CD4-positive, alpha-beta T cell treated with Interleukin-4 for 4 hours (primary cell): ENCODE results near the gene CEACAM7.

ENCODE experiments used
- DNase-seq: peaks from one replicate; pipeline ENCODE4 v3.0.0-alpha.2; 2020

Gene CEACAM7

DNA sequence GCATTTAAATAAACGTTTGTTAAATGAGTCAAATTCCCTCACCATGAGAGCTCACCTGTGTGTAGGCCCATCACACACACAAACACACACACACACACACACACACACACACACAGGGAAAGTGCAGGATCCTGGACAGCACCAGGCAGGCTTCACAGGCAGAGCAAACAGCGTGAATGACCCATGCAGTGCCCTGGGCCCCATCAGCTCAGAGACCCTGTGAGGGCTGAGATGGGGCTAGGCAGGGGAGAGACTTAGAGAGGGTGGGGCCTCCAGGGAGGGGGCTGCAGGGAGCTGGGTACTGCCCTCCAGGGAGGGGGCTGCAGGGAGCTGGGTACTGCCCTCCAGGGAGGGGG lies 11.9 kb upstream of the CEACAM7 start:
- no peak for DNase-seq

DNA sequence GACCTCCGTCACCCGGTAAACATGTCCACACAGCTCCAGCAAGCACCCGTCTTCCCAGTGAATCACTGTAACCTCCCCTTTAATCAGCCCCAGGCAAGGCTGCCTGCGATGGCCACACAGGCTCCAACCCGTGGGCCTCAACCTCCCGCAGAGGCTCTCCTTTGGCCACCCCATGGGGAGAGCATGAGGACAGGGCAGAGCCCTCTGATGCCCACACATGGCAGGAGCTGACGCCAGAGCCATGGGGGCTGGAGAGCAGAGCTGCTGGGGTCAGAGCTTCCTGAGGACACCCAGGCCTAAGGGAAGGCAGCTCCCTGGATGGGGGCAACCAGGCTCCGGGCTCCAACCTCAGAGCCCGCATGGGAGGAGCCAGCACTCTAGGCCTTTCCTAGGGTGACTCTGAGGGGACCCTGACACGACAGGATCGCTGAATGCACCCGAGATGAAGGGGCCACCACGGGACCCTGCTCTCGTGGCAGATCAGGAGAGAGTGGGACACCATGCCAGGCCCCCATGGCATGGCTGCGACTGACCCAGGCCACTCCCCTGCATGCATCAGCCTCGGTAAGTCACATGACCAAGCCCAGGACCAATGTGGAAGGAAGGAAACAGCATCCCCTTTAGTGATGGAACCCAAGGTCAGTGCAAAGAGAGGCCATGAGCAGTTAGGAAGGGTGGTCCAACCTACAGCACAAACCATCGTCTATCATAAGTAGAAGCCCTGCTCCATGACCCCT lies 11.3 kb upstream of the CEACAM7 start:
- no peak for DNase-seq

DNA sequence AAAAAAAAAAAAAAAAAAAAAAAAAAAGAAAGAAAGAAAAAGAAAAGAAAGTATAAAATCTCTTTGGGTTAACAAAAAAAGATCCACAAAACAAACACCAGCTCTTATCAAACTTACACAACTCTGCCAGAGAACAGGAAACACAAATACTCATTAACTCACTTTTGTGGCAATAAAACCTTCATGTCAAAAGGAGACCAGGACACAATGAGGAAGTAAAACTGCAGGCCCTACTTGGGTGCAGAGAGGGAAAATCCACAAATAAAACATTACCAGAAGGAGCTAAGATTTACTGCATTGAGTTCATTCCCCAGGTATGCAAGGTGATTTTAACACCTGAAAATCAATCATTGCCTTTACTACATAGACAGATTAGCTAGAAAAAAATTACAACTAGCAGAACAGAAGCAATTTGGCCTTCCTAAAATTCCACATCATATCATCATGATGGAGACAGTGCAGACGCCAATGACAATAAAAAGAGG lies 10.7 kb upstream of the CEACAM7 start:
- DNase-seq: no peak

DNA sequence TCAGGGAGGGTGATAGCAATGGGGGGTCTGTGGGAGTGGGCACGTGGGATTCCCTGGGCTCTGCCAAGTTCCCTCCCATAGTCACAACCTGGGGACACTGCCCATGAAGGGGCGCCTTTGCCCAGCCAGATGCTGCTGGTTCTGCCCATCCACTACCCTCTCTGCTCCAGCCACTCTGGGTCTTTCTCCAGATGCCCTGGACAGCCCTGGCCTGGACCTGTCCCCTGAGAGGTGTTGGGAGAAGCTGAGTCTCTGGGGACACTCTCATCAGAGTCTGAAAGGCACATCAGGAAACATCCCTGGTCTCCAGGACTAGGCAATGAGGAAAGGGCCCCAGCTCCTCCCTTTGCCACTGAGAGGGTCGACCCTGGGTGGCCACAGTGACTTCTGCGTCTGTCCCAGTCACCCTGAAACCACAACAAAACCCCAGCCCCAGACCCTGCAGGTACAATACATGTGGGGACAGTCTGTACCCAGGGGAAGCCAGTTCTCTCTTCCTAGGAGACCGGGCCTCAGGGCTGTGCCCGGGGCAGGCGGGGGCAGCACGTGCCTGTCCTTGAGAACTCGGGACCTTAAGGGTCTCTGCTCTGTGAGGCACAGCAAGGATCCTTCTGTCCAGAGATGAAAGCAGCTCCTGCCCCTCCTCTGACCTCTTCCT lies 9.3 kb upstream of the CEACAM7 start:
- DNase-seq: no peak

DNA sequence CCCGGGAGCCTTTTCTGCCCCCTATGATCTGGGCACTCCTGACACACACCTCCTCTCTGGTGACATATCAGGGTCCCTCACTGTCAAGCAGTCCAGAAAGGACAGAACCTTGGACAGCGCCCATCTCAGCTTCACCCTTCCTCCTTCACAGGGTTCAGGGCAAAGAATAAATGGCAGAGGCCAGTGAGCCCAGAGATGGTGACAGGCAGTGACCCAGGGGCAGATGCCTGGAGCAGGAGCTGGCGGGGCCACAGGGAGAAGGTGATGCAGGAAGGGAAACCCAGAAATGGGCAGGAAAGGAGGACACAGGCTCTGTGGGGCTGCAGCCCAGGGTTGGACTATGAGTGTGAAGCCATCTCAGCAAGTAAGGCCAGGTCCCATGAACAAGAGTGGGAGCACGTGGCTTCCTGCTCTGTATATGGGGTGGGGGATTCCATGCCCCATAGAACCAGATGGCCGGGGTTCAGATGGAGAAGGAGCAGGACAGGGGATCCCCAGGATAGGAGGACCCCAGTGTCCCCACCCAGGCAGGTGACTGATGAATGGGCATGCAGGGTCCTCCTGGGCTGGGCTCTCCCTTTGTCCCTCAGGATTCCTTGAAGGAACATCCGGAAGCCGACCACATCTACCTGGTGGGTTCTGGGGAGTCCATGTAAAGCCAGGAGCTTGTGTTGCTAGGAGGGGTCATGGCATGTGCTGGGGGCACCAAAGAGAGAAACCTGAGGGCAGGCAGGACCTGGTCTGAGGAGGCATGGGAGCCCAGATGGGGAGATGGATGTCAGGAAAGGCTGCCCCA lies 8.5 kb upstream of the CEACAM7 start:
- no peak for DNase-seq

DNA sequence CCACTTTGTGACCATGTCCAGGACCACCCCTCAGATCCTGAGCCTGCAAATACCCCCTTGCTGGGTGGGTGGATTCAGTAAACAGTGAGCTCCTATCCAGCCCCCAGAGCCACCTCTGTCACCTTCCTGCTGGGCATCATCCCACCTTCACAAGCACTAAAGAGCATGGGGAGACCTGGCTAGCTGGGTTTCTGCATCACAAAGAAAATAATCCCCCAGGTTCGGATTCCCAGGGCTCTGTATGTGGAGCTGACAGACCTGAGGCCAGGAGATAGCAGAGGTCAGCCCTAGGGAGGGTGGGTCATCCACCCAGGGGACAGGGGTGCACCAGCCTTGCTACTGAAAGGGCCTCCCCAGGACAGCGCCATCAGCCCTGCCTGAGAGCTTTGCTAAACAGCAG lies 7.7 kb upstream of the CEACAM7 start:
- DNase-seq: no peak

DNA sequence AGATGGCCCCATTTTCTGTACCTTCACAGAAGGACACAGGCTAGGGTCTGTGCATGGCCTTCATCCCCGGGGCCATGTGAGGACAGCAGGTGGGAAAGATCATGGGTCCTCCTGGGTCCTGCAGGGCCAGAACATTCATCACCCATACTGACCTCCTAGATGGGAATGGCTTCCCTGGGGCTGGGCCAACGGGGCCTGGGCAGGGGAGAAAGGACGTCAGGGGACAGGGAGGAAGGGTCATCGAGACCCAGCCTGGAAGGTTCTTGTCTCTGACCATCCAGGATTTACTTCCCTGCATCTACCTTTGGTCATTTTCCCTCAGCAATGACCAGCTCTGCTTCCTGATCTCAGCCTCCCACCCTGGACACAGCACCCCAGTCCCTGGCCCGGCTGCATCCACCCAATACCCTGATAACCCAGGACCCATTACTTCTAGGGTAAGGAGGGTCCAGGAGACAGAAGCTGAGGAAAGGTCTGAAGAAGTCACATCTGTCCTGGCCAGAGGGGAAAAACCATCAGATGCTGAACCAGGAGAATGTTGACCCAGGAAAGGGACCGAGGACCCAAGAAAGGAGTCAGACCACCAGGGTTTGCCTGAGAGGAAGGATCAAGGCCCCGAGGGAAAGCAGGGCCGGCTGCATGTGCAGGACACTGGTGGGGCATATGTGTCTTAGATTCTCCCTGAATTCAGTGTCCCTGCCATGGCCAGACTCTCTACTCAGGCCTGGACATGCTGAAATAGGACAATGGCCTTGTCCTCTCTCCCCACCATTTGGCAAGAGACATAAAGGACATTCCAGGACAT lies 7.0 kb upstream of the CEACAM7 start:
- DNase-seq: no peak

DNA sequence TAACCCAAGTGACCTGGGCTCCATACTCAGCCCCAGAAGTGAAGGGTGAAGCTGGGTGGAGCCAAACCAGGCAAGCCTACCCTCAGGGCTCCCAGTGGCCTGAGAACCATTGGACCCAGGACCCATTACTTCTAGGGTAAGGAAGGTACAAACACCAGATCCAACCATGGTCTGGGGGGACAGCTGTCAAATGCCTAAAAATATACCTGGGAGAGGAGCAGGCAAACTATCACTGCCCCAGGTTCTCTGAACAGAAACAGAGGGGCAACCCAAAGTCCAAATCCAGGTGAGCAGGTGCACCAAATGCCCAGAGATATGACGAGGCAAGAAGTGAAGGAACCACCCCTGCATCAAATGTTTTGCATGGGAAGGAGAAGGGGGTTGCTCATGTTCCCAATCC lies 6.1 kb upstream of the CEACAM7 start:
- no peak for DNase-seq

DNA sequence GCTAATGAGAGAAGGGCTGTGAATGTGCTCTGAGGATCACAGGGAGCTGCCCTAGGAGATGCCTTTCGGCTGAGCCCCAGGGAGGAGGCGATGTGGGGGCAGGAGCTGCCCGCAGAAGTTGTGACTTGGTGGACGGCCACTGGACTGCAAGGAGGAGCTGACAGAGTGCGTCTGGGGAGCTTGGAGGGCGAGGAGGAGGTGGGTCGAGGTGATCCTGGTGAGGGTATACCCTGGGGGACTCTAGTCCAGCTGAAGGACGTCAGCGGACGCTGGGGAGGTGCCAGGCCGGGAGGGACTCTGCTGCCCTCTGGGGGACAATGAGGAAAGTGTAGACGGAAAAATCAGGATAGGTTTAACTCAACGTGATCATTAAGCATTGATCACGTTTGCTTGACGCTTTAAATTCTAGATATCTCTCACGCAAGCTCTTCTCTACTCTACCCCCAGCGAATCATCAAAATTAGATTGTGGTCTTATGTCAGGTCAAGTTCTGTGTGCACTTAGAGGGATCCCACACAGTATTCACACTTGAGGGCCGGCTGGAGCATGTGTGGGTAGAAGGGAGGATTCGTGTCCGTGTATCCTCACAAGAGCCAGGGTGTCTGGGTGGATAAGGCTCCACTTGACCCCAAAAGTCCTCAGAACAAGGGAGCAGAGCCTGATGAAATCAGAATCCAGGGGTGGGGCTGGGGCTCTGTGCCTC lies 3.3 kb upstream of the CEACAM7 start:
- DNase-seq: peak; percentile 11

DNA sequence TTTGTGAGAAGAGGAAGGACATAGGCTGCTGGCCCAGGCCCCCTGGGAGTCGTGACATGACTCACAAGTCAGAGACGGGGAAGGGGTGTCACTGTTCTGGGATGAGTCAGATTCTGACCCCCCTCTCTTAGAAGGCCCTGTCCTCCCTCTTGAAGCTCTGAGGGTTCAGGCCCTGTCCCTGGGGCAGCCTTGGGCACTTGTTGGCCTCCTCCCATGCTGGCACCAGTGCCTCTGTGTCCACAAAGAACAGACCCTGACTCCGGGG lies 2.7 kb upstream of the CEACAM7 start:
- no peak for DNase-seq

DNA sequence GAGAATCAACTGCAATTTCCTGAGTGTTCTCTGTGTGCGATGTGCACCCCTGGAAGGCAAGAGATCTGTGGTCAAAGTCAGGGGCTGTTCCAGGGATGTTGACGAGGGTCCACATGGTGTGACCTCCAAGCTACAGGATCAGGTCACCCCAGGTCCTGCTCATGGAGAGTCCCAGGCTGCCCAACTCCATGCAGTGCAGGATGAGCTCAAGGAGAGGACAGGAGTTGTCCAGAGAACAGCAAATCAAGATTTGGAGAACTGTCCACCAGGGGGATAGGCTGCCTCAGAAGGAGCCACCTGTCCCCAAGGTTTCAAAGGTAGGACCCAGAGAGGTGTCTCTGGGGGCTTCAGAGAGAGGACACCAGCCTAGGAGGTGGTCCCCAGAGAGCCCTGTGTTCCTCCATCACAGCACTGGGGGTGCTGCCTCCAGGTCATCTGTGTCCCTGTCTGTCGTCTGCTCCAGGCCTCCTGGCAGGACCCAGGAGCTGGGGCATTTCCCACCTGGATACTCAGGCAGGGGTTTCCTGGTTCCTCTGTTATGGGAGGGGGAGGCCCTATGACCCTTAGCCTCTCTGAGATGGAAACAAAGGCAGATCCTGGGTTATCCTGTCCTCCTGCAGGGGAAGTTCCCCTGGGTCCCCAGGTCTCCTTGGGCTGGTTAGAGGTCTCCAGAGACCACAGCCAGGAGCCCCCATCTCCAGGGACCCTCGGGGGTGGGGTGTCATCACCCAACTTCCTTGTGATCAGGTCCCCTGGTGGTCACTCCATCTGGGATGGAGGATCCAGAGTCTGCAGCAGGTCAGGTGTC lies 2.1 kb upstream of the CEACAM7 start:
- no peak for DNase-seq

DNA sequence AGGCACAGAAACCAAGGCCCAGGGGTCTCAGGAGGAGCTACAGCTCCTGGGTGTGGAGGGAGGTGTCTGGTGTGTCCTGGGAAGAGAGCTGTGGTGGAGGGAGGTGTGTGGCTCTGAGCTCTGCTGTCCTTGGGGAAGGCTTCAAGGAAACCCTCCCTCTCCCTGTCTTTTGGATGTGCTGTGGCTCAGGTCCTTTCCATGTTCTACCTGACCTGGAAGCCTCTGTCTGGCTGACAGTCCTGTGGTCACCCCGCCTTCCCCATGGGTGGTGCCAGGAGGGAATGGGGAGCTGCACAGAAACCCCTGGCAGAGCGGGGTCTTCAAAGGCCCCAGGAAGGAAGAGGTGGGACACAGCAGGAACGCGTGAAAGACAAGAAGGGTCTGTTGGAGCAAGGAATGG lies 617 bp upstream of the CEACAM7 start:
- no peak for DNase-seq

DNA sequence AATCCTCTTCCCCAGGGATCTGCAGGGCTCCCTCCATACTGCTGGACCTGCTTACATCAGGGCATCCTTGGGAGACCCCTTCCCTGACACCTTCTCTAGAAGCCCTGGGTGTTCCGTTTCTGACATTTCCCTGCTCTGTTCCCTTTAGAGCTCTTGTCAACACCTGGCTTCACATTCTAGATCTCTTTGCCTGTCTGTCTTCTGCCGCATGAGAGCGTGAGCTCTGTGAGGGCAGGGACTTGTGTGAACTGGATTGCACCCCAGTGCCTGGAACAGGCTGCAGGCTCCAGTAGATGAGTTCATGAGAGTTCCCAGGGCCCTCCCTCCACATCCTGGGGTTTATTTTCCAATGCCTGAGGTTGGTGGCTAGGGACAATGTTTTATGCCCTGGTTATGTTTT lies 651 bp downstream of the CEACAM7 start:
- DNase-seq: no peak

DNA sequence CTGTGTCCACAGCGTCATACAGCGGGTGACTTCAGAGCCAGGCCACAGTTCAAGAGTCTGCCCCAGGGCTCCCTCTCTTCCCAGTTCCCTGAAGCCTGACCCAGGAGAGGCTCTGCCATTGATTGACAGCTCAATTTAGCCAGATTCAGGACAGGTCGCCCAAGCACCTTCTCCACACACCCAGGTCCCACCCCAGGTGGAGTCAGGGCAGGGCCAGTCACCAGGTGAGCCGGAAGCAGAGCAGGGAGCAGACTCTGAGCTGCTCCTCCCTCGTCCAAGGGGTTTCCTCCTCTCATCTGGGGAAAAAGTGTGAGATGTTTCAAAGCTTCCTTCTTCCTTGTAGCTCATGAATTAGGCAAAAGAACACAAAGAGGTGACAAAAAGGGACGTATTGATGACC lies 5.6 kb downstream of the CEACAM7 start:
- no peak for DNase-seq

DNA sequence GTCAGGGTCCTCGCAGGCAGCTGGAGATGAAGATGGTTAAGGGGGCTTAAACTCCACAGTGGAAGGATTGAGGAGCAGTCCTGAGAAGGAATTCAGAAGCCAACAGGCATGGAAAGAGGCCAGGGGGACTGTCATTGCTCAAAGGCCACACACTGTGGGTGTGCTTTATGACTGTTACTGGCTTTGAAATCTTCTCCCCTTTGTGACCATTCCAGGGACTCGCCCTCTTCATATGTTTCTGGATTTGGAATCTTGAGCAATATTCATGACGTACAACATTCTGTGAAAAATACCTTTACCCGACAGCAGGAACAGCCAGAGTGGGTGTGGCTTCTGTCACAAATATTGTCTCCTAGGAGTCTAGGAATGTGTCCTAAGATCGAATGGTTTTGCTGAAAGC lies 16.6 kb downstream of the CEACAM7 start:
- no peak for DNase-seq

DNA sequence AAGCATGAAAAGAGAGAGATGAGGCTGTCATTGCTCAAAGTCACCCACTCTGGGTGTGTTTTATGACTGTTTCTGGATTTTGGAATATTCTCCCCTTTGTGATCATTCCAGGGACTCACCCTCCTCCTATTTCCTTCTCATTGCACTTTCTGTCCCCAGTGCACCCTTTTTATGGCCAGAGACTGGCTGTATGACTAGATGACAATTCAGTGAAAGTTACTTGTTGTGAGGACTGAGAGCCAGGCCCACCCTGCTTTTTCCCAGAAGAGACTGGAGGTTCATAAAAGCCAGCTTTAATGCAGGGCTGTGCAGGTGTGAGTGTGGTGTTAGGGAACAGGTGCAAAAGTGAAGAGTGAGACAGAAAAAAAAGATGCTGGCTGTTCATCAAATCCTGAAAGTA lies 17.3 kb downstream of the CEACAM7 start:
- no peak for DNase-seq

DNA sequence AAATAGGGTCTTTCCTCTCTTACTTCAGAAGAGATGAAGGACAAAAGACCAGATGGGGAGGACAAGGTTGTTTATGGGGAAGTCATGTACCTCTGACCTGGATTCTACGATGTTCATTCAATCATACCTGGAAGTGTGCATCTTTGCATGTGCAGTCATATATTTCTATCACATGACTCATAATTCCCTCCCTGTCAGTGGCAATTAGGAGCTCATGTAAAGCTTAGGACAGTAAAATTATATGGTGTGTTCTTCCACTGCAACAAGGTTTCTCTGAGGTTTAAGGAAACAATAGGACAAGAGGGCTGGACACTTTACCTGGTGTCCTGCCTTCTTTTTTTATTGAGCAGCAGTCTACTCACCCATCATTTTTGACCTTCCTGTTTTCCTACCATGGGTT lies 19.8 kb downstream of the CEACAM7 start:
- DNase-seq: no peak

DNA sequence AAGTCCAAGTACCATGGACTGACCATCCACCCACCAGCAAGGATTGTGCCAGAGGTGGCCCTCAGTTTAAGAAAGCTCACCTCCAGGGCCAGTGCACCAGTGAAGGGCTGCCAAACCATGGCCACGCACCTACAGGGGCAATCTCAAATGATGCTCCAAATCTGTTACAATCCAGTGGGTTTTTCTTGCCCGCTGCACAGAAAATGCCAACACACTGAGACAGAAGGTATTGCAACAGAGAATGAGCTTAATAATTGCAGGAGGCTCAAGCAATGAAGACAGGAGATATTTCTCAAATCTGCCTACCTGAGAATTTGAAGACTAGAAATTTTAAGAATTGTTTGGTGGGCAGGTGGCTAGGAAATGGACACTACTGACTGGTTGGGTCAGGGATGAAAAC lies 22.0 kb downstream of the CEACAM7 start:
- DNase-seq: no peak

DNA sequence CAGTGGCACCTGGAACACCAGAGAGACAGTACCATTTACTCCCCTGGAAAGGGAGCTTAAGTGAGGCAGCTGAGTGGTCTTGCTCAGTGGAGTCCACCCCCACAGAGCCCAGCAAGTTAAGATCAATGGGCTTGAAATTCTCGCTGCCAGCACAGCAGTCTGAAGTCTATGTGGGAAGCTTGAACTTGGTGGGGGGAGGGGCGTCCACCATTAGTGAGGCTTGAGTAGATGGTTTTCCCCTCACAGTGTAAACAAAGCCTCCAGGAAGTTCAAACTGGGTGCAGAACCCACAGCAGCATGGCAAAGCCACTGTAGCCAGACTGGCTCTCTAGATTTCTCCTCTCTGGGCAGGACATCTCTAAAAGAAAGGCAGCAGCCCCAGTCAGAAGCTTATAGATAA lies 30.9 kb downstream of the CEACAM7 start:
- no peak for DNase-seq

DNA sequence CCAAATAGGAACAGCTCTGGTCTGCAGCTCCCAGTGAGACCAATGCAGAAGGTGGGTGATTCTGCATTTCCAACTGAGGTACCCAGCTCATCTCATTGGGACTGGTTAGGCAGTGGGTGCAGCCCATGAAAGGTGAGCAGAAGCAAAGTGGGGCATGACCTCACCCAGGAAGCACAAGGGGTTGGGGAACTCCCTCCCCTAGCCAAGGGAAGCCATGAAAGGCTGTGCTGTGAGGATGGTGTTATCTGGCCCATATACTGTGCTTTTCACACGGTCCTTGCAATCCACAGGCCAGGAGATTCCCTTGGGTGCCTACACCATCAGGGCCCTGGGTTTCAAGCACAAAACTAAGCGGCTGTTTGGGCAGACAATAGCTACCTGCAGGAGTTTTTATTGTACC lies 31.3 kb downstream of the CEACAM7 start:
- peak; percentile 4 for DNase-seq

DNA sequence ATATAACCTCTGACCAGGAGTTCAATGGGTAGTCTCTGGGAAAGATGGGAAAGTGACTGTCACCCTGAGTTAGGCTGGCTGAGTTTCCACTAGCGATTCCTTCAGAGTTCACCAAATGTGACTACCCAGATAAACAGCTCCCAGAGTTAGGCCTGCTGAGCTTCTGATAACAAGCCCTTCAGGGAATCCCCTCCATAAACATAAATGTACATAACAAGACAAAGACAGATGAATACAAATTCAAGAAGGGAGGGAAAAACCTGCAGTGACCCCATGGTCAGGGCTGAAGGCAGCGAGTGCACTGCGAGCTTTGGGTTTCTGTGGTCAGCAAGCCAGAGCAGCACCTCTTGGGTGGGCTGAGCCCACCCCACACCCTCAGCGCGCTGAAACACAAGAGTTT lies 35.8 kb downstream of the CEACAM7 start:
- DNase-seq: no peak

DNA sequence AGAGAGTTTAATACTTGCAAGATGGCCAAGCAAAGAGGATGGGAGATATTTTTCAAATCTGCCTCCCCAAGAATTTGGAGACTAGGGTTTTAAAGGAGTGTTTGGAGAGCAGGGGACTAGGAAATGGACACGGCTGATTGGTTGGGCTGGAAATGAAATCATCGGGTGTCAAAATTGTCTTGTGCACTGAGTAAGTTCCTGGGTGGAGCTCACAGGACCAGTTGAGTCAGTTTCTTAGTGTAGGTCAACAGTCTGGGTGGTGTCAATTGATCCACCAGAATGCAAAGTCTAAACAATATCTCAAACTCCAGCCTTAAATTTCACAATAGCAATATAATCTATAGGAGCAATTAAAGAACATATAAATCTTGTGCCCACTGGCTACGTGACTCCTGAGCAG lies 38.2 kb downstream of the CEACAM7 start:
- DNase-seq: no peak
